ENCODE data around the gene STK39.

Gene STK39

GRCh38 chr2:168029071-168029470 is 218.3 kb downstream of the STK39 start:
- H3K4me3 ChIP-seq (ENCODE audit: low read depth in 1 of 2, low read length in 2 of 2) = no peak overlapping the region
- no peak for TF ChIP-seq EZH2 (IDR thresholded peaks at IDR 0.05; ENCODE audit: borderline replicate concordance, low read depth, low read length, severe bottlenecking)
- no peak for TF ChIP-seq CTCF (IDR thresholded peaks at IDR 0.05; ENCODE audit: borderline replicate concordance, extremely low read depth, low read length, poor library complexity, severe bottlenecking)
- H3K4me2 ChIP-seq (ENCODE audit: insufficient read depth, low read length) = no peak overlapping the region
- no peaks in the 10 kb centered on the region; the same call in 1 of the 2 replicates for H3K36me3 ChIP-seq (ENCODE audit: insufficient read depth, low read length)
- H3K4me1 ChIP-seq (ENCODE audit: insufficient read depth, low read length) = no peaks in the 10 kb centered on the region
- peaks cover 11% of the 10 kb centered on the region; the same call in 1 of the 2 replicates for H4K20me1 ChIP-seq (ENCODE audit: insufficient read depth, low read length)
- no peaks in the 10 kb centered on the region for H3K9me3 ChIP-seq (ENCODE audit: insufficient read depth, low read length, severe bottlenecking)
- no peak overlapping the region for H2AFZ ChIP-seq (ENCODE audit: low read depth, low read length)
- H3K79me2 ChIP-seq (ENCODE audit: insufficient read depth, low read length) = no peaks in the 10 kb centered on the region
- no peak overlapping the region for H3K27ac ChIP-seq (ENCODE audit: low read length)
- H3K27me3 ChIP-seq (ENCODE audit: insufficient read depth, low read length, poor library complexity) = no peaks in the 10 kb centered on the region
- no peak for DNase-seq
- no peak overlapping the region for H3K9ac ChIP-seq (ENCODE audit: low read depth, low read length)
- no peak for ATAC-seq (ENCODE audit: insufficient read depth, low read depth)

GRCh38 chr2:168028362-168028761 is 219.0 kb downstream of the STK39 start:
- Histone ChIP-seq H3K27me3 (ENCODE audit: insufficient read depth, low read length, poor library complexity) (no peaks in the 10 kb centered on the region), H3K4me3 (ENCODE audit: low read depth in 1 of 2, low read length in 2 of 2) (no peak overlapping the region), H3K79me2 (ENCODE audit: insufficient read depth, low read length) (no peaks in the 10 kb centered on the region), H3K4me1 (ENCODE audit: insufficient read depth, low read length) (no peaks in the 10 kb centered on the region), H3K4me2 (ENCODE audit: insufficient read depth, low read length) (no peak overlapping the region), H3K9ac (ENCODE audit: low read depth, low read length) (no peak overlapping the region), H2AFZ (ENCODE audit: low read depth, low read length) (no peak overlapping the region), H3K36me3 (ENCODE audit: insufficient read depth, low read length) (no peaks in the 10 kb centered on the region; the same call in 1 of the 2 replicates), H4K20me1 (ENCODE audit: insufficient read depth, low read length) (peaks cover 17% of the 10 kb centered on the region; the same call in 1 of the 2 replicates), H3K9me3 (ENCODE audit: insufficient read depth, low read length, severe bottlenecking) (no peaks in the 10 kb centered on the region), H3K27ac (ENCODE audit: low read length) (no peak overlapping the region)
- ATAC-seq (ENCODE audit: insufficient read depth, low read depth) (no peak), DNase-seq (no peak)
- TF ChIP-seq CTCF (IDR thresholded peaks at IDR 0.05; ENCODE audit: borderline replicate concordance, extremely low read depth, low read length, poor library complexity, severe bottlenecking) (no peak), EZH2 (IDR thresholded peaks at IDR 0.05; ENCODE audit: borderline replicate concordance, low read depth, low read length, severe bottlenecking) (no peak)

- Histone ChIP-seq H3K4me2 (ENCODE audit: insufficient read depth, low read length) (no peak overlapping the region), H3K9me3 (ENCODE audit: insufficient read depth, low read length, severe bottlenecking) (no peaks in the 10 kb centered on the region), H3K36me3 (ENCODE audit: insufficient read depth, low read length) (no peaks in the 10 kb centered on the region; the same call in 1 of the 2 replicates), H3K27ac (ENCODE audit: low read length) (no peak overlapping the region), H3K4me3 (ENCODE audit: low read depth in 1 of 2, low read length in 2 of 2) (no peak overlapping the region), H3K27me3 (ENCODE audit: insufficient read depth, low read length, poor library complexity) (no peaks in the 10 kb centered on the region), H4K20me1 (ENCODE audit: insufficient read depth, low read length) (peaks cover 19% of the 10 kb centered on the region; the same call in 1 of the 2 replicates), H3K4me1 (ENCODE audit: insufficient read depth, low read length) (no peaks in the 10 kb centered on the region), H3K79me2 (ENCODE audit: insufficient read depth, low read length) (no peaks in the 10 kb centered on the region), H2AFZ (ENCODE audit: low read depth, low read length) (no peak overlapping the region), H3K9ac (ENCODE audit: low read depth, low read length) (no peak overlapping the region)
- TF ChIP-seq EZH2 (IDR thresholded peaks at IDR 0.05; ENCODE audit: borderline replicate concordance, low read depth, low read length, severe bottlenecking) (no peak), CTCF (IDR thresholded peaks at IDR 0.05; ENCODE audit: borderline replicate concordance, extremely low read depth, low read length, poor library complexity, severe bottlenecking) (no peak)
- ATAC-seq (ENCODE audit: insufficient read depth, low read depth) = no peak
- no peak for DNase-seq
These were observed 221.8 kb downstream of the STK39 start for GRCh38 chr2:168025487-168026202.
